ENCODE data around the gene KRT16.
A peak's percentile ranks its signal among the peaks of the same experiment; 100 is the strongest.

KRT16 gene

GRCh38 chr17:41612376-41613160, at the start of gene KRT16:
Gene KRT16 (minus strand): TSS chr17:41612767. CDS start chr17:41612688, 79 bp downstream.
- DNase-seq (ENCODE audit: low spot score), result peak; percentile 70

- no peak for DNase-seq (ENCODE audit: low spot score)
Measured at GRCh38 chr17:41660221-41660711, 47.7 kb upstream of the KRT16 start.

GRCh38 chr17:41659427-41660212, 47.1 kb upstream of the KRT16 start:
- DNase-seq (ENCODE audit: low spot score), result no peak

GRCh38 chr17:41658846-41659245, 46.3 kb upstream of the KRT16 start:
- DNase-seq (ENCODE audit: low spot score), result no peak

- no peak for DNase-seq (ENCODE audit: low spot score)
Measured at GRCh38 chr17:41657936-41658335, 45.4 kb upstream of the KRT16 start.

- DNase-seq (ENCODE audit: low spot score), result no peak
Measured at GRCh38 chr17:41657176-41657754, 44.7 kb upstream of the KRT16 start.

GRCh38 chr17:41656249-41657023, 43.9 kb upstream of the KRT16 start:
- DNase-seq (ENCODE audit: low spot score), result no peak

- DNase-seq (ENCODE audit: low spot score), result peak; percentile 91
Measured at GRCh38 chr17:41655611-41656111, 43.1 kb upstream of the KRT16 start.

GRCh38 chr17:41654678-41655607, 42.4 kb upstream of the KRT16 start:
- DNase-seq (ENCODE audit: low spot score), result peak; percentile 40

GRCh38 chr17:41653892-41654677, 41.5 kb upstream of the KRT16 start:
- peak; percentile 97 for DNase-seq (ENCODE audit: low spot score)

- no peak for DNase-seq (ENCODE audit: low spot score)
Measured at GRCh38 chr17:41653421-41653820, 40.9 kb upstream of the KRT16 start.

GRCh38 chr17:41652461-41652970, 39.9 kb upstream of the KRT16 start:
- no peak for DNase-seq (ENCODE audit: low spot score)

- peak; percentile 91 for DNase-seq (ENCODE audit: low spot score)
Measured at GRCh38 chr17:41651625-41652460, 39.3 kb upstream of the KRT16 start.

GRCh38 chr17:41650794-41651624, 38.4 kb upstream of the KRT16 start:
- no peak for DNase-seq (ENCODE audit: low spot score)

- DNase-seq (ENCODE audit: low spot score), result no peak
Measured at GRCh38 chr17:41649923-41650519, 37.5 kb upstream of the KRT16 start.

- peak; percentile 82 for DNase-seq (ENCODE audit: low spot score)
Measured at GRCh38 chr17:41648411-41649195, 36.0 kb upstream of the KRT16 start.

Measured in SW480 (cell line).